T-helper 2 cell treated with Interferon-gamma antibody and Interleukin-4, amounts not matched to agents 5 μg/mL and 100 μg/mL, for 36 hours (primary cell): Measurements from ENCODE around the gene RIPOR1.

ENCODE experiments used
- DNase-seq: peaks from one replicate; pipeline ENCODE4 v3.0.0; 2021; ENCODE audit warnings: low spot score
- H3K27ac Mint-ChIP-seq: one replicate; pipeline ENCODE4 v1.8.0; 2021; ENCODE audit warnings: mild to moderate bottlenecking, mixed read lengths
- H3K27me3 Mint-ChIP-seq: one replicate; pipeline ENCODE4 v1.8.0; 2021; ENCODE audit warnings: low read depth, mixed read lengths
- H3K36me3 Mint-ChIP-seq: one replicate; pipeline ENCODE4 v1.8.0; 2021; ENCODE audit warnings: low read depth, mixed read lengths
- H3K4me1 Mint-ChIP-seq: one replicate; pipeline ENCODE4 v1.8.0; 2021; ENCODE audit warnings: low read depth, mixed read lengths
- H3K4me3 Mint-ChIP-seq: one replicate; pipeline ENCODE4 v1.8.0; 2022; ENCODE audit warnings: mild to moderate bottlenecking, moderate library complexity, mixed read lengths
- H3K9me3 Mint-ChIP-seq: one replicate; pipeline ENCODE4 v1.8.0; 2021; ENCODE audit warnings: mixed read lengths

RIPOR1 gene

GRCh38 chr16:67548265-67549126 is 19.9 kb downstream of the RIPOR1 start:
- H3K27ac Mint-ChIP-seq, result peak overlapping the region; percentile 88
- no peaks in the 10 kb centered on the region for H3K9me3 Mint-ChIP-seq
- peaks cover 27% of the 10 kb centered on the region for H3K4me1 Mint-ChIP-seq
- no peaks in the 10 kb centered on the region for H3K36me3 Mint-ChIP-seq
- no peak overlapping the region for H3K4me3 Mint-ChIP-seq
- no peaks in the 10 kb centered on the region for H3K27me3 Mint-ChIP-seq
- DNase-seq, result no peak

- Mint-ChIP-seq H3K36me3 (no peaks in the 10 kb centered on the region), H3K4me1 (peaks cover 30% of the 10 kb centered on the region), H3K27ac (peak overlapping the region; percentile 5), H3K27me3 (no peaks in the 10 kb centered on the region), H3K4me3 (no peak overlapping the region), H3K9me3 (no peaks in the 10 kb centered on the region)
- no peak for DNase-seq
Observed at GRCh38 chr16:67549240-67549639, 20.6 kb downstream of the RIPOR1 start.

GRCh38 chr16:67549936-67550335 is 21.3 kb downstream of the RIPOR1 start:
- no peak for DNase-seq
- peaks cover 32% of the 10 kb centered on the region for H3K4me1 Mint-ChIP-seq
- no peaks in the 10 kb centered on the region for H3K9me3 Mint-ChIP-seq
- no peak overlapping the region for H3K4me3 Mint-ChIP-seq
- peak overlapping the region; percentile 47 for H3K27ac Mint-ChIP-seq
- no peaks in the 10 kb centered on the region for H3K27me3 Mint-ChIP-seq
- H3K36me3 Mint-ChIP-seq, result peaks cover 2% of the 10 kb centered on the region

- Mint-ChIP-seq H3K36me3 (peaks cover 2% of the 10 kb centered on the region), H3K4me3 (no peak overlapping the region), H3K27me3 (no peaks in the 10 kb centered on the region), H3K4me1 (peaks cover 39% of the 10 kb centered on the region), H3K9me3 (no peaks in the 10 kb centered on the region), H3K27ac (no peak overlapping the region)
- no peak for DNase-seq
Observed at GRCh38 chr16:67551091-67551490, 22.5 kb downstream of the RIPOR1 start.

GRCh38 chr16:67551972-67552371 is 23.3 kb downstream of the RIPOR1 start:
- no peak overlapping the region for H3K4me3 Mint-ChIP-seq
- no peaks in the 10 kb centered on the region for H3K27me3 Mint-ChIP-seq
- DNase-seq, result no peak
- H3K36me3 Mint-ChIP-seq, result peaks cover 2% of the 10 kb centered on the region
- peaks cover 38% of the 10 kb centered on the region for H3K4me1 Mint-ChIP-seq
- no peaks in the 10 kb centered on the region for H3K9me3 Mint-ChIP-seq
- peak overlapping the region; percentile 38 for H3K27ac Mint-ChIP-seq

GRCh38 chr16:67552476-67552875 is 23.8 kb downstream of the RIPOR1 start:
- H3K4me1 Mint-ChIP-seq, result peaks cover 36% of the 10 kb centered on the region
- no peak overlapping the region for H3K4me3 Mint-ChIP-seq
- no peaks in the 10 kb centered on the region for H3K9me3 Mint-ChIP-seq
- peak overlapping the region; percentile 78 for H3K27ac Mint-ChIP-seq
- H3K27me3 Mint-ChIP-seq, result no peaks in the 10 kb centered on the region
- H3K36me3 Mint-ChIP-seq, result peaks cover 2% of the 10 kb centered on the region
- DNase-seq, result no peak

- peak overlapping the region; percentile 81 for H3K4me3 Mint-ChIP-seq
- H3K27ac Mint-ChIP-seq, result peak overlapping the region; percentile 99
- peaks cover 7% of the 10 kb centered on the region for H3K36me3 Mint-ChIP-seq
- no peaks in the 10 kb centered on the region for H3K9me3 Mint-ChIP-seq
- H3K27me3 Mint-ChIP-seq, result no peaks in the 10 kb centered on the region
- peaks cover 38% of the 10 kb centered on the region for H3K4me1 Mint-ChIP-seq
- DNase-seq, result peak; percentile 30
Observed at GRCh38 chr16:67555795-67556212, 27.2 kb downstream of the RIPOR1 start.

- H3K4me3 Mint-ChIP-seq, result no peak overlapping the region
- H3K27ac Mint-ChIP-seq, result no peak overlapping the region
- no peaks in the 10 kb centered on the region for H3K27me3 Mint-ChIP-seq
- no peak for DNase-seq
- peaks cover 39% of the 10 kb centered on the region for H3K4me1 Mint-ChIP-seq
- peaks cover 11% of the 10 kb centered on the region for H3K36me3 Mint-ChIP-seq
- H3K9me3 Mint-ChIP-seq, result no peaks in the 10 kb centered on the region
Observed at GRCh38 chr16:67558859-67559258, 30.2 kb downstream of the RIPOR1 start.

GRCh38 chr16:67560827-67561342 is 32.3 kb downstream of the RIPOR1 start:
- no peak for DNase-seq
- Mint-ChIP-seq H3K4me3 (peak overlapping the region; percentile 83), H3K9me3 (no peaks in the 10 kb centered on the region), H3K36me3 (peaks cover 11% of the 10 kb centered on the region), H3K4me1 (peaks cover 40% of the 10 kb centered on the region), H3K27me3 (no peaks in the 10 kb centered on the region), H3K27ac (peak overlapping the region; percentile 92)

GRCh38 chr16:67561501-67561823 is 32.8 kb downstream of the RIPOR1 start:
- H3K36me3 Mint-ChIP-seq, result peaks cover 11% of the 10 kb centered on the region
- no peak for DNase-seq
- H3K4me1 Mint-ChIP-seq, result peaks cover 36% of the 10 kb centered on the region
- H3K4me3 Mint-ChIP-seq, result peak overlapping the region; percentile 83
- H3K9me3 Mint-ChIP-seq, result no peaks in the 10 kb centered on the region
- H3K27ac Mint-ChIP-seq, result peak overlapping the region; percentile 92
- H3K27me3 Mint-ChIP-seq, result no peaks in the 10 kb centered on the region

- peak; percentile 99 for DNase-seq
- peak overlapping the region; percentile 83 for H3K4me3 Mint-ChIP-seq
- H3K9me3 Mint-ChIP-seq, result no peaks in the 10 kb centered on the region
- H3K4me1 Mint-ChIP-seq, result peaks cover 36% of the 10 kb centered on the region
- H3K36me3 Mint-ChIP-seq, result peaks cover 11% of the 10 kb centered on the region
- H3K27ac Mint-ChIP-seq, result peak overlapping the region; percentile 92
- no peaks in the 10 kb centered on the region for H3K27me3 Mint-ChIP-seq
Observed at GRCh38 chr16:67561824-67562525, 33.3 kb downstream of the RIPOR1 start.

- Mint-ChIP-seq H3K27me3 (no peaks in the 10 kb centered on the region), H3K9me3 (no peaks in the 10 kb centered on the region), H3K36me3 (peaks cover 14% of the 10 kb centered on the region), H3K4me3 (peak within 1 kb of the TSS; percentile 94), H3K27ac (peak within 1 kb of the TSS; percentile 92), H3K4me1 (peaks cover 38% of the 10 kb centered on the region)
- peak; percentile 81 for DNase-seq
Observed at GRCh38 chr16:67562526-67562917, 33.9 kb downstream of the RIPOR1 start, which contains the start of gene CTCF. Gene CTCF, plus strand, starts transcription at chr16:67562526. Its CDS starts 48,307 bp downstream, at chr16:67610833.

GRCh38 chr16:67562918-67563707 is 34.5 kb downstream of the RIPOR1 start:
- Mint-ChIP-seq H3K4me1 (peaks cover 38% of the 10 kb centered on the region), H3K9me3 (no peaks in the 10 kb centered on the region), H3K27ac (peak overlapping the region; percentile 94), H3K36me3 (peaks cover 14% of the 10 kb centered on the region), H3K27me3 (no peaks in the 10 kb centered on the region), H3K4me3 (peak overlapping the region; percentile 94)
- DNase-seq, result peak; percentile 51
